Stimulated activated CD4-positive, alpha-beta T cell treated with anti-CD3 and anti-CD28 coated beads, Interleukin-4, amount 100 ng/mL, for 24 hours (primary cell): ENCODE measurements around the gene NHLH1.

ENCODE experiments used
- DNase-seq: peaks from one replicate; pipeline ENCODE4 v3.0.0-alpha.2; 2020

Gene NHLH1

GRCh38 chr1:160414881-160415280, 48.0 kb downstream of the NHLH1 start:
- DNase-seq: no peak

- DNase-seq: no peak
Observed at GRCh38 chr1:160415696-160416290, 48.9 kb downstream of the NHLH1 start.

- DNase-seq: no peak
Observed at GRCh38 chr1:160416369-160416768, 49.5 kb downstream of the NHLH1 start.

GRCh38 chr1:160418483-160418882, 51.6 kb downstream of the NHLH1 start:
- DNase-seq: no peak

GRCh38 chr1:160419150-160419837, 52.4 kb downstream of the NHLH1 start:
- no peak for DNase-seq

GRCh38 chr1:160419838-160420169, 52.9 kb downstream of the NHLH1 start:
- no peak for DNase-seq

- DNase-seq: no peak
Observed at GRCh38 chr1:160420881-160421842, 54.3 kb downstream of the NHLH1 start.

- no peak for DNase-seq
Observed at GRCh38 chr1:160421881-160422280, 55.0 kb downstream of the NHLH1 start.
